Esophagus muscularis mucosa (tissue), 4 donors: ENCODE measurements around the gene GPC5.

ENCODE experiments used
- EP300 ChIP-seq: sonication (generic); formaldehyde crosslinking; IDR thresholded peaks from one replicate; pipeline ENCODE4 v1.6.1; 2017; ENCODE audit warnings: antibody characterized with exemption
- POLR2A ChIP-seq: fragments of 450-650 bp; IDR thresholded peaks from one replicate; pipeline ENCODE4 v1.6.1; 2017; ENCODE audit warnings: antibody characterized with exemption, moderate library complexity, mild to moderate bottlenecking, low read depth
- POLR2AphosphoS5 ChIP-seq, 2 donors: sonication (generic); formaldehyde crosslinking; IDR thresholded peaks; one replicate each; pipeline ENCODE4 v1.6.1; 2017; ENCODE audit warnings: antibody characterized with exemption in 2 of 2
- TF ChIP-seq, protein P1 (sequence below), 3 experiments: fragments of 200-600 bp in 2 of 3; fragments of 450-650 bp in 1 of 3; sonication (generic) in 2 of 3; IDR thresholded peaks; one replicate each; pipeline ENCODE4 v1.5.1; 2017 to 2019; ENCODE audit warnings: antibody characterized with exemption in 3 of 3, mild to moderate bottlenecking in 2 of 3, moderate library complexity in 1 of 3

GRCh38 chr13:91572944-91573598 lies 174.7 kb downstream of the GPC5 start:
- no peak for TF ChIP-seq POLR2A
- TF ChIP-seq, protein P1, sequence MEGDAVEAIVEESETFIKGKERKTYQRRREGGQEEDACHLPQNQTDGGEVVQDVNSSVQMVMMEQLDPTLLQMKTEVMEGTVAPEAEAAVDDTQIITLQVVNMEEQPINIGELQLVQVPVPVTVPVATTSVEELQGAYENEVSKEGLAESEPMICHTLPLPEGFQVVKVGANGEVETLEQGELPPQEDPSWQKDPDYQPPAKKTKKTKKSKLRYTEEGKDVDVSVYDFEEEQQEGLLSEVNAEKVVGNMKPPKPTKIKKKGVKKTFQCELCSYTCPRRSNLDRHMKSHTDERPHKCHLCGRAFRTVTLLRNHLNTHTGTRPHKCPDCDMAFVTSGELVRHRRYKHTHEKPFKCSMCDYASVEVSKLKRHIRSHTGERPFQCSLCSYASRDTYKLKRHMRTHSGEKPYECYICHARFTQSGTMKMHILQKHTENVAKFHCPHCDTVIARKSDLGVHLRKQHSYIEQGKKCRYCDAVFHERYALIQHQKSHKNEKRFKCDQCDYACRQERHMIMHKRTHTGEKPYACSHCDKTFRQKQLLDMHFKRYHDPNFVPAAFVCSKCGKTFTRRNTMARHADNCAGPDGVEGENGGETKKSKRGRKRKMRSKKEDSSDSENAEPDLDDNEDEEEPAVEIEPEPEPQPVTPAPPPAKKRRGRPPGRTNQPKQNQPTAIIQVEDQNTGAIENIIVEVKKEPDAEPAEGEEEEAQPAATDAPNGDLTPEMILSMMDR (IDR thresholded peaks at IDR 0.05) = no peak
- TF ChIP-seq POLR2AphosphoS5 (IDR thresholded peaks at IDR 0.05) = no peak
- TF ChIP-seq EP300 = no peak
